ENCODE data around the gene ISM2.
A peak's percentile ranks its signal among the peaks of the same experiment; 100 is the strongest.

Gene ISM2

GRCh38 chr14:77459072-77459723 lies 39.4 kb downstream of the ISM2 start:
- peak; percentile 44 to 46 for DNase-seq

- peak; percentile 18 to 19 for DNase-seq
These were observed 40.2 kb downstream of the ISM2 start for GRCh38 chr14:77458249-77458950.

GRCh38 chr14:77457522-77458248 lies 40.9 kb downstream of the ISM2 start, which contains the start of the genes AHSA1 and VIPAS39:
Gene AHSA1, plus strand, starts transcription at chr14:77458093. Its CDS starts 97 bp downstream, at chr14:77458190.
Gene VIPAS39, minus strand, starts transcription at chr14:77457601. Its CDS starts 3,499 bp downstream, at chr14:77454102.
- peak; percentile 79 to 96 for DNase-seq

- peak in 1 of 2 experiments; percentile 1 for DNase-seq
These were observed 41.5 kb downstream of the ISM2 start for GRCh38 chr14:77457115-77457521.

- no peak for DNase-seq
These were observed 42.5 kb downstream of the ISM2 start for GRCh38 chr14:77455966-77456640.

GRCh38 chr14:77442196-77442595 lies 56.4 kb downstream of the ISM2 start:
- no peak for DNase-seq

- no peak for DNase-seq
These were observed 58.8 kb downstream of the ISM2 start for GRCh38 chr14:77439861-77440260.

GRCh38 chr14:77438596-77438995 lies 60.0 kb downstream of the ISM2 start:
- no peak for DNase-seq

GRCh38 chr14:77436042-77436441 lies 62.6 kb downstream of the ISM2 start:
- no peak for DNase-seq

- no peak for DNase-seq
These were observed 72.2 kb downstream of the ISM2 start for GRCh38 chr14:77426396-77426795.

- DNase-seq = no peak
These were observed 73.8 kb downstream of the ISM2 start for GRCh38 chr14:77424862-77425261.
